ENCODE data around the gene TRIM9. TPM values are rescaled to one million over a fixed set of nuclear protein-coding genes. Genes with fewer than 3 reads are reported as not detected.

TRIM9 gene
- total RNA-seq, 1 donor from 2014 or later: 0.92 TPM

DNA sequence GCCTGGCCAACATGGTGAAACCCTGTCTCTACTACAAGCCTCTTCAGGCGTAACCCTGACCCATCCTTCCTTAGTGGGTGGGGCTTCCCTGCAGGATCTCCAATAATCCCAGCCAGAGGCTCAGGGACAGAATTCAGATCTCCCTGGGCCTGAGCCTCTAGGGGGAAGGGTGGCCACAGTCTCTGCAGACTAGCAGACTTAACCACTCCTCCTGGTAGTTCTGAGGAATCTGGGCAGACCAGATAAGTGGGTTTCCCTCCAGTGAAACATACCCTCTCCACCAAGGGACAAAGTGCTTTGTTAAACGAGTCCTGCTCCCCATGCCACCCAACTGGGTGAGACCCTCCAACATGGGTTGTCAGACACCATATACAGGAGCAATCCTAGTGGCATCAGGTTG, 36.6 kb upstream of the TRIM9 start:
- TF ChIP-seq, protein P1, sequence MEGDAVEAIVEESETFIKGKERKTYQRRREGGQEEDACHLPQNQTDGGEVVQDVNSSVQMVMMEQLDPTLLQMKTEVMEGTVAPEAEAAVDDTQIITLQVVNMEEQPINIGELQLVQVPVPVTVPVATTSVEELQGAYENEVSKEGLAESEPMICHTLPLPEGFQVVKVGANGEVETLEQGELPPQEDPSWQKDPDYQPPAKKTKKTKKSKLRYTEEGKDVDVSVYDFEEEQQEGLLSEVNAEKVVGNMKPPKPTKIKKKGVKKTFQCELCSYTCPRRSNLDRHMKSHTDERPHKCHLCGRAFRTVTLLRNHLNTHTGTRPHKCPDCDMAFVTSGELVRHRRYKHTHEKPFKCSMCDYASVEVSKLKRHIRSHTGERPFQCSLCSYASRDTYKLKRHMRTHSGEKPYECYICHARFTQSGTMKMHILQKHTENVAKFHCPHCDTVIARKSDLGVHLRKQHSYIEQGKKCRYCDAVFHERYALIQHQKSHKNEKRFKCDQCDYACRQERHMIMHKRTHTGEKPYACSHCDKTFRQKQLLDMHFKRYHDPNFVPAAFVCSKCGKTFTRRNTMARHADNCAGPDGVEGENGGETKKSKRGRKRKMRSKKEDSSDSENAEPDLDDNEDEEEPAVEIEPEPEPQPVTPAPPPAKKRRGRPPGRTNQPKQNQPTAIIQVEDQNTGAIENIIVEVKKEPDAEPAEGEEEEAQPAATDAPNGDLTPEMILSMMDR (IDR thresholded peaks at IDR 0.05; ENCODE audit: insufficient read depth, low read length, poor library complexity, severe bottlenecking): no peak
- no peaks in the 10 kb centered on the region for H3K27me3 ChIP-seq (ENCODE audit: control insufficient read depth, insufficient read depth, low read length)
- DNase-seq (ENCODE audit: low read depth): no peak
- no peak overlapping the region for H3K4me3 ChIP-seq (ENCODE audit: low read depth, low read length)
- H3K36me3 ChIP-seq (ENCODE audit: control insufficient read depth, insufficient read depth, low read length): no peaks in the 10 kb centered on the region

DNA sequence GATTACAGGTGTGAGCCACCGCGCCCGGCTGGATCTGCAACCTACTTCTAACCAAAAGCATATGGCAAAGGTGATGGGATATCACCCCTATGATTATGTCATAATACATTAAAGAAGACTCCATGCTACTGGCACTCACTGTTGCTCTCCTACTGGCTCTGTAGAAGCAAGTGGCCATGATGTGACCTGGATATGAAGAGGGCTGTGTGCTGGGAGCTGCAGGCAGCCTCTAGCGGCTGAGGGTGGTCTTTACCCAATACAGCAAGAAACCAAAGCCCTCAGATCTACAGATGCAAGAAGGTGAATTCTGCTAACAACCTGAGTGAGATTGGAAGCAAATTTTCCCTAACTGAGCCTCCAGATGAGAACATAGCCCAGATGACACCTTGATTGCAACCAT, 34.2 kb upstream of the TRIM9 start:
- Histone ChIP-seq H3K4me3 (ENCODE audit: low read depth, low read length) (no peak overlapping the region), H3K27me3 (ENCODE audit: control insufficient read depth, insufficient read depth, low read length) (no peaks in the 10 kb centered on the region), H3K36me3 (ENCODE audit: control insufficient read depth, insufficient read depth, low read length) (no peaks in the 10 kb centered on the region)
- TF ChIP-seq, protein P1 (IDR thresholded peaks at IDR 0.05; ENCODE audit: insufficient read depth, low read length, poor library complexity, severe bottlenecking): no peak
- no peak for DNase-seq (ENCODE audit: low read depth)

DNA sequence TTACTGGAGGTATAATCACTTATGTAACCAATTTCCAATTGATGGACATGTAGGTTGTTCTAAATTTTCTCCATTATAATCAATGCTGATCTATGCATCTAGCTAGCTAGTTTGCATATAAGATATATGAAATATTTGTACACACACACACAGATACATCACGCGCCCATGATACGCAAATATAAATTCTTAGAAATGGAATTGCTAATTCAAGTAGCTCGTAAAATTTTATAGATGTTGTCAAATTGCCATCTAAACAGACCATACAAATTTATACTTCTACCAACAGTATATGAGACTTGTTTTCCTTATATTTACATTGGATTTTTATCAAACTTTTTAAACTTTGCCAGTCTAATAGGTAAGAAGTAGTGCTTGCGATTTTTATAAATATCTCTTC, 29.1 kb upstream of the TRIM9 start:
- Histone ChIP-seq H3K27me3 (ENCODE audit: control insufficient read depth, insufficient read depth, low read length) (peaks cover 3% of the 10 kb centered on the region), H3K36me3 (ENCODE audit: control insufficient read depth, insufficient read depth, low read length) (no peaks in the 10 kb centered on the region), H3K4me3 (ENCODE audit: low read depth, low read length) (no peak overlapping the region)
- TF ChIP-seq, protein P1 (IDR thresholded peaks at IDR 0.05; ENCODE audit: insufficient read depth, low read length, poor library complexity, severe bottlenecking): no peak
- no peak for DNase-seq (ENCODE audit: low read depth)

DNA sequence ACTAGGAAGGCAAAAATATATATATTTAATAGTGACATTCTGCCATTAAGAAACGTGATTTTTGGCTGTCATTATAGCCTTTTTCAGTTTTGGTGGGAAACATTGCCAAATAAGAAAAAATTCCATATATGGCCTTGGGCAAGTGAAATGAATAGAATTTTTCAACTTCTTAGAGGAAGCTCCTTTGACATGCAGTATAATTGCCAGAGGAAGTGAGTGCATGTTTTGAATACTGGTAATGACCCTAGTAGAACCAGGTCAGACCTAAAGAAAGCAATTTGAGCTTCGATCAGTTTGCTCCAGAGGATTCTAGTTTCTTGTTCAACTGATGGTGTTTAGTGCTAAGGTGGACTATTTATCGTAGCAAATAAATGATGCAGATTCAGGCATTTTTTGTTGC, 26.2 kb upstream of the TRIM9 start:
- peaks cover 3% of the 10 kb centered on the region for H3K27me3 ChIP-seq (ENCODE audit: control insufficient read depth, insufficient read depth, low read length)
- TF ChIP-seq, protein P1 (IDR thresholded peaks at IDR 0.05; ENCODE audit: insufficient read depth, low read length, poor library complexity, severe bottlenecking): no peak
- H3K36me3 ChIP-seq (ENCODE audit: control insufficient read depth, insufficient read depth, low read length): no peaks in the 10 kb centered on the region
- H3K4me3 ChIP-seq (ENCODE audit: low read depth, low read length): no peak overlapping the region
- DNase-seq (ENCODE audit: low read depth): no peak

DNA sequence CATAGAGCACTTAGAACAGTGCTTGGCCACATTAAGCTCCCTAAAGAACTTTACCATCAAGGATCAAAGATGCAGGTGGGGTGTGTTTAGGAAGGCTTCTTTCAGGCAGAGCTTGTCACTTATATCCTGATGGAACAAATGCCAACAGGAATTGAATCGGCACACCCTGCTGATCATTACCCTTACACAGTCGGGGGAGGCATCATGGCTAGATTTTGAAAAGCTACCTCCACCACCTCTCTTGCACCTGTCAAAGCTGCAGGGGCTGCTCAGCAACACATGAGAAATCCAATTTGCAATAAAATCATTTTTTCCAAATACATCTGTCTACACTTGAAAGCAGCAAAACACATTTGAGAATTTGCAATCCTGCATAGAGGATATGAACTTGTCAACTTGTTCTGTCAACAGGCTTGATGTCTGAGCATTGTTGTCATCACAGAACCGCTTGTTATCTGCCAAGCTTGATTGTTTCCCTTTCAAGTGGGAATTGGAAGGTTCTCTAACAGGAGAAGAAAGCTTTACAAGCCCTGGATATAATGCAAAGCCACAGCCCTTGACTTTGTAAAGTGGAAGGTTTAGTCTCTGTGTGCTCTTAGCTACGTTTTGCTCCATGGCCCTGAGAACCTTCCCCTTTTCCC, 24.6 kb upstream of the TRIM9 start:
- TF ChIP-seq, protein P1 (IDR thresholded peaks at IDR 0.05; ENCODE audit: insufficient read depth, low read length, poor library complexity, severe bottlenecking): no peak
- peaks cover 3% of the 10 kb centered on the region for H3K27me3 ChIP-seq (ENCODE audit: control insufficient read depth, insufficient read depth, low read length)
- no peak overlapping the region for H3K4me3 ChIP-seq (ENCODE audit: low read depth, low read length)
- no peak for DNase-seq (ENCODE audit: low read depth)
- H3K36me3 ChIP-seq (ENCODE audit: control insufficient read depth, insufficient read depth, low read length): no peaks in the 10 kb centered on the region

DNA sequence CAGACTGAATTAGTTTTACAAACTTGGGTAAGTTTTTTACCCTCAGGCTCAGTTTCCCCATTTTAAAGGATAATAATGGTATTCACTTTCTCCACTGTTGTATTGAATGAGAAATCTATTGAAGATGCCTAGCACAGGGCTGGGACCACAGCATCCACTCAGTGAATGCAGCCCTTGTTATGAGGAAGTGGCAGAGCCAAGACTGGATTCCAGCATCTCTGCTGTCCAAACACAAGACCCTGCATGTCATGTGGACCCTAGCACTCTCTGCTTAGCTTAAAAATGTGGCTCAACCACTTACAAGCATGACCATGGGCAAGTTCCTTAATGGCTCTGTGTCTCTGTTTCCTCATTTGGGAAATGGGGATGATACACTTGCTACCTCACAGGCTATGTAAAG, 24.1 kb upstream of the TRIM9 start:
- no peak overlapping the region for H3K4me3 ChIP-seq (ENCODE audit: low read depth, low read length)
- TF ChIP-seq, protein P1 (IDR thresholded peaks at IDR 0.05; ENCODE audit: insufficient read depth, low read length, poor library complexity, severe bottlenecking): no peak
- DNase-seq (ENCODE audit: low read depth): no peak
- peaks cover 3% of the 10 kb centered on the region for H3K27me3 ChIP-seq (ENCODE audit: control insufficient read depth, insufficient read depth, low read length)
- H3K36me3 ChIP-seq (ENCODE audit: control insufficient read depth, insufficient read depth, low read length): no peaks in the 10 kb centered on the region

Data from kidney epithelial cell (primary cell).